H9 (cell line): ENCODE data around the gene LRCOL1. TPM values are rescaled to one million over a fixed set of nuclear protein-coding genes. Genes with fewer than 3 reads are reported as not detected.

Source experiments
- DNase-seq: peaks from one replicate; pipeline ENCODE4 v3.0.0-alpha.2; 2017
- H2AFZ ChIP-seq: one replicate; pipeline ENCODE4 v1.6.1; 2013; ENCODE audit warnings: mild to moderate bottlenecking, low read length, control low read depth, moderate library complexity
- H2AK5ac ChIP-seq: 2 replicates; pipeline ENCODE4 v1.6.1; 2013; ENCODE audit warnings: low read length, control low read depth, mixed read lengths; ENCODE audit not compliant: insufficient read length
- H2BK120ac ChIP-seq: one replicate; pipeline ENCODE4 v1.6.1; 2013; ENCODE audit warnings: low read depth, mild to moderate bottlenecking, low read length, control low read depth, inconsistent platforms; ENCODE audit not compliant: poor library complexity, severe bottlenecking
- H2BK12ac ChIP-seq: 2 replicates; pipeline ENCODE4 v1.6.1; 2013; ENCODE audit warnings: low read length, control low read depth, mixed read lengths, low read depth; ENCODE audit not compliant: insufficient read length
- H2BK15ac ChIP-seq: 2 replicates; pipeline ENCODE4 v1.6.1; 2013; ENCODE audit warnings: low read depth, low read length, control low read depth
- H2BK20ac ChIP-seq: one replicate; pipeline ENCODE4 v1.6.1; 2013; ENCODE audit warnings: low read depth, mild to moderate bottlenecking, low read length, control low read depth, inconsistent platforms; ENCODE audit not compliant: poor library complexity, severe bottlenecking
- H2BK5ac ChIP-seq: 2 replicates; pipeline ENCODE4 v1.6.1; 2013; ENCODE audit warnings: low read length, control low read depth, mixed read lengths; ENCODE audit not compliant: insufficient read length
- H3K14ac ChIP-seq: 2 replicates; pipeline ENCODE4 v1.6.1; 2013; ENCODE audit warnings: low read length, control low read depth; ENCODE audit not compliant: insufficient read depth
- H3K18ac ChIP-seq: 2 replicates; pipeline ENCODE4 v1.6.1; 2013; ENCODE audit warnings: low read depth, mild to moderate bottlenecking, mixed read lengths, low read length, control low read depth; ENCODE audit not compliant: insufficient read length
- H3K23ac ChIP-seq: 2 replicates; pipeline ENCODE4 v1.6.1; 2013; ENCODE audit warnings: low read length, control low read depth, mixed read lengths, low read depth; ENCODE audit not compliant: insufficient read length
- H3K23me2 ChIP-seq: 2 replicates; pipeline ENCODE4 v1.6.1; 2013; ENCODE audit warnings: low read depth, mild to moderate bottlenecking, mixed read lengths, low read length, control low read depth; ENCODE audit not compliant: insufficient read length, poor library complexity, severe bottlenecking
- H3K27ac ChIP-seq: 2 replicates; pipeline ENCODE4 v1.5.1; 2013; ENCODE audit warnings: low read length, control low read depth, mixed read lengths, low read depth; ENCODE audit not compliant: insufficient read length
- H3K27me3 ChIP-seq: 2 replicates; pipeline ENCODE4 v1.6.1; 2013; ENCODE audit warnings: low read length, control low read depth, inconsistent platforms; ENCODE audit not compliant: insufficient read depth
- H3K4ac ChIP-seq: 2 replicates; pipeline ENCODE4 v1.6.1; 2013; ENCODE audit warnings: low read depth, mild to moderate bottlenecking, control low read depth, inconsistent platforms, low read length, moderate library complexity
- H3K4me1 ChIP-seq: 2 replicates; pipeline ENCODE4 v1.6.1; 2013; ENCODE audit warnings: low read length, control low read depth, inconsistent platforms; ENCODE audit not compliant: insufficient read depth
- H3K4me2 ChIP-seq: 2 replicates; pipeline ENCODE4 v1.6.1; 2013; ENCODE audit warnings: low read length, control low read depth, mixed read lengths; ENCODE audit not compliant: insufficient read length, insufficient read depth
- H3K56ac ChIP-seq: 2 replicates; pipeline ENCODE4 v1.6.1; 2013; ENCODE audit warnings: low read depth, mild to moderate bottlenecking, mixed read lengths, low read length, control low read depth; ENCODE audit not compliant: insufficient read length
- H3K79me1 ChIP-seq: 2 replicates; pipeline ENCODE4 v1.6.1; 2013; ENCODE audit warnings: low read depth, mild to moderate bottlenecking, moderate library complexity, low read length, control low read depth, inconsistent platforms; ENCODE audit not compliant: insufficient read depth, poor library complexity, severe bottlenecking
- H3K79me2 ChIP-seq: 2 replicates; pipeline ENCODE4 v1.6.1; 2013; ENCODE audit warnings: low read length, control low read depth, inconsistent platforms; ENCODE audit not compliant: insufficient read depth
- H3K9ac ChIP-seq: 2 replicates; pipeline ENCODE4 v1.6.1; 2013; ENCODE audit warnings: low read length, control low read depth, mixed read lengths; ENCODE audit not compliant: insufficient read length; ENCODE audit errors: extremely low read depth
- H3K9me3 ChIP-seq: one replicate; pipeline ENCODE4 v1.6.1; 2013; ENCODE audit warnings: low read depth, low read length, inconsistent platforms; ENCODE audit not compliant: control insufficient read depth
- H3T11ph ChIP-seq: one replicate; pipeline ENCODE4 v1.6.1; 2013; ENCODE audit warnings: mild to moderate bottlenecking, low read length, control low read depth, inconsistent platforms
- H4K20me1 ChIP-seq: one replicate; pipeline ENCODE4 v1.6.1; 2013; ENCODE audit not compliant: control insufficient read depth, insufficient read length, insufficient read depth
- H4K5ac ChIP-seq: 2 replicates; pipeline ENCODE4 v1.6.1; 2013; ENCODE audit warnings: low read depth, mild to moderate bottlenecking, mixed read lengths, low read length, control low read depth; ENCODE audit not compliant: insufficient read length
- H4K8ac ChIP-seq: replicated peaks from 2 replicates; pipeline ENCODE4 v1.6.1; 2013; ENCODE audit warnings: low read length, control low read depth, mixed read lengths, low read depth; ENCODE audit not compliant: insufficient read length
- H4K91ac ChIP-seq: 2 replicates; pipeline ENCODE4 v1.6.1; 2013; ENCODE audit warnings: low read depth, mild to moderate bottlenecking, moderate library complexity, mixed read lengths, low read length, control low read depth; ENCODE audit not compliant: insufficient read length
- H3K27ac Mint-ChIP-seq, 3 experiments: 2 replicates in 2 of 3; 3 replicates in 1 of 3; pipeline ENCODE4 v1.8.0; 2020 to 2021; ENCODE audit warnings: mixed read lengths in 3 of 3, mild to moderate bottlenecking in 1 of 3, moderate library complexity in 1 of 3
- H3K27me3 Mint-ChIP-seq: 2 replicates; pipeline ENCODE4 v1.8.0; 2021; ENCODE audit warnings: low read depth, mild to moderate bottlenecking, moderate library complexity, mixed read lengths
- H3K36me3 Mint-ChIP-seq, 3 experiments: 2 replicates in 2 of 3; 3 replicates in 1 of 3; pipeline ENCODE4 v1.8.0; 2020 to 2021; ENCODE audit warnings: low read depth in 3 of 3, mixed read lengths in 3 of 3; ENCODE audit not compliant: insufficient read depth in 1 of 3
- H3K4me1 Mint-ChIP-seq, 2 experiments: 2 replicates each; pipeline ENCODE4 v1.8.0; 2020; ENCODE audit warnings: mixed read lengths in 2 of 2
- H3K4me3 Mint-ChIP-seq, 2 experiments: 2 replicates in 1 of 2; 3 replicates in 1 of 2; pipeline ENCODE4 v1.8.0; 2020 to 2021; ENCODE audit warnings: mild to moderate bottlenecking in 2 of 2, mixed read lengths in 2 of 2, moderate library complexity in 1 of 2
- H3K9me3 Mint-ChIP-seq, 2 experiments: 2 replicates in 1 of 2; 3 replicates in 1 of 2; pipeline ENCODE4 v1.8.0; 2020; ENCODE audit warnings: mild to moderate bottlenecking in 2 of 2, mixed read lengths in 2 of 2, moderate library complexity in 1 of 2
- CTCF ChIP-seq: fragments of 200-600 bp; sonication (generic); conservative IDR thresholded peaks from 3 replicates; pipeline ENCODE4 v1.8.0; 2021; ENCODE audit warnings: antibody characterized with exemption, mild to moderate bottlenecking
- WGBS: extraction: QIAGEN DNeasy Blood & Tissue Kit; methylation state at CpG from one replicate; pipeline ENCODE4 v1.1.7; 2013; ENCODE audit warnings: missing lambda C conversion rate, low lambda C conversion rate, mixed read lengths; ENCODE audit not compliant: insufficient read length; ENCODE audit errors: extremely low coverage; 5-methylcytosine and 5-hydroxymethylcytosine counted together
- total RNA-seq: library from RNA; stranded (reverse); gene quantifications from 2 replicates; pipeline ENCODE4 v1.2.1, GENCODE V29; 2021

The LRCOL1 gene
- total RNA-seq, 1 experiment from 2014 or later = not detected

- Histone ChIP-seq H3K9me3 (no peaks in the 10 kb centered on the region), H3K23me2 (no peaks in the 10 kb centered on the region), H3K79me1 (no peaks in the 10 kb centered on the region), H2BK12ac (no peak overlapping the region), H2BK120ac (no peak overlapping the region), H3K4me1 (no peaks in the 10 kb centered on the region), H3K4me2 (no peak overlapping the region), H3K56ac (no peak overlapping the region), H3K14ac (no peak overlapping the region), H3K9ac (no peak overlapping the region), H3K4ac (no peak overlapping the region), H2AFZ (no peak overlapping the region), H2BK20ac (no peak overlapping the region), H3K27me3 (peaks cover 20% of the 10 kb centered on the region), H3K18ac (no peak overlapping the region), H4K91ac (no peak overlapping the region), H3K23ac (no peak overlapping the region), H3K79me2 (no peaks in the 10 kb centered on the region), H2BK5ac (no peak overlapping the region), H3K27ac (no peak overlapping the region), H4K20me1 (no peaks in the 10 kb centered on the region), H2BK15ac (no peak overlapping the region), H4K8ac (no peak overlapping the region), H2AK5ac (no peak overlapping the region), H4K5ac (no peak overlapping the region), H3T11ph (no peak overlapping the region)
- Mint-ChIP-seq H3K4me3 (no peak overlapping the region), H3K36me3 (no peaks in the 10 kb centered on the region; a peak in 1 of 7 replicates), H3K27me3 (peaks cover 93% of the 10 kb centered on the region), H3K9me3 (peaks cover 0 to 6% of the 10 kb centered on the region in 2 experiments; a peak in 1 of 5 replicates), H3K4me1 (peaks cover 3 to 13% of the 10 kb centered on the region in 2 experiments; a peak in 3 of 4 replicates), H3K27ac (no peak overlapping the region)
- DNase-seq = no peak
- TF ChIP-seq CTCF = no peak
- WGBS = no CpG with 5 or more reads among the region's 11 CpGs
Observed at GRCh38 chr12:132595183-132595582, 15.2 kb downstream of the LRCOL1 start.
